ENCODE data around the gene PLN. TPM values are rescaled to one million over a fixed set of nuclear protein-coding genes. Genes with fewer than 3 reads are reported as not detected.
A peak's percentile ranks its signal among the peaks of the same experiment; 100 is the strongest.

Gene PLN
- total and polyA plus RNA-seq, 2 experiments from 2014 or later = not detected

DNA sequence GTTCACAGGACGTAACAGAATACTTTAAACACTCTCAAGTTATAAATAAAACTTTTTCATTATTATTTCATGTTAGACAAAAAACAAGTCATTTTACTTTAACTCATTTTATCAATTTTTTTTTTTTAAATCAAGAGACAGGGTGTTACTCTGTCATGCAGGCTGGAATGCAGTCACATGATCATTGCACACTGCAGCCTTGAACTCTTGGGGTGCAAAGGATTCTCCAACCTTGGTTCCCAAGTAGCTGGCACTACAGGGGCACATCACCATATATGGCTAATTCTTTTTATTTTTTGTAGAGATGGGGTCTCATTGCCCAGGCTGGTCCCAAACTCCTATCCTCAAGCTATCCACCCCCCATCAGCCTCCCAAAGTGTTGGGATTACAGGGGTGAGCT lies 14.2 kb downstream of the PLN start:
- Histone ChIP-seq H3K36me3 (ENCODE audit: low read depth) (peaks cover 6% of the 10 kb centered on the region; the same call in 1 of the 2 replicates), H3K4me1 (ENCODE audit: insufficient read depth) (peaks cover 37% of the 10 kb centered on the region), H2AFZ (no peak overlapping the region), H3K4me2 (ENCODE audit: unreplicated experiment) (no peak overlapping the region), H3K27ac (peak overlapping the region; percentile 73), H3K9me3 (ENCODE audit: low read depth) (no peaks in the 10 kb centered on the region), H3K27me3 (replicated peaks; ENCODE audit: insufficient read depth) (no peaks in the 10 kb centered on the region), H3K9ac (no peak overlapping the region), H3F3A (ENCODE audit: insufficient read depth) (peaks cover 17% of the 10 kb centered on the region; the same call in 1 of the 2 replicates), H3K79me2 (ENCODE audit: insufficient read depth) (peaks cover 92% of the 10 kb centered on the region), H3K9me2 (ENCODE audit: insufficient read depth) (no peaks in the 10 kb centered on the region), H3K4me3 (no peak overlapping the region), H4K20me1 (ENCODE audit: insufficient read depth) (no peaks in the 10 kb centered on the region)
- TF ChIP-seq EZH2 (IDR thresholded peaks at IDR 0.05; ENCODE audit: insufficient read depth, poor library complexity, severe bottlenecking) (no peak), EZH2phosphoT487 (IDR thresholded peaks at IDR 0.05; ENCODE audit: insufficient read depth, low read depth) (no peak)
- in situ Hi-C loops (cut with MboI) = no loop called here
- 96 to 100% methylated on average over 1 of the region's 1 CpG for WGBS, 2 experiments (ENCODE audit: low coverage in 1 of 2, low lambda C conversion rate in 2 of 2, missing lambda C conversion rate in 2 of 2)
- no peak for DNase-seq

DNA sequence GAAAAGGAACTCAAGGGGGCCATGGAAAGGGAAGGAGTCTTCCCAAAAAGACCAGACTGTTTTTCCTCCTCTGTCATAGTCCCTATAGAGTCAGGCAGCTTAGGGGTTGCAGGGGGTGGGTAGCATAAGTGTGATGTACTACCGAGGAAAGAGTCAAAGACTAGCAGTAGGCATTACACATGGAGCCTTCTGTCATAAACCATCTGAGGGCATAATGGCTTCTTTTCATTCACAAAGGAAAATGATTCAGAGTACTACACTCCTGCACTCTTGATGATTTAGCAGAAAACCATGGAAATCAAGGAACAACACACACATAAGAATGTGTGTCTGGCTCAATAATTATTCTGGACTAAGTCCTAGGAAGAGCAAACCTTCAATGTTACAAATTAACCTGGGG lies 14.9 kb downstream of the PLN start:
- no peak for TF ChIP-seq EZH2phosphoT487 (IDR thresholded peaks at IDR 0.05; ENCODE audit: insufficient read depth, low read depth)
- H3K9me3 ChIP-seq (ENCODE audit: low read depth) = no peaks in the 10 kb centered on the region
- peak overlapping the region; percentile 24; the same call in 1 of the 2 replicates for H3K9ac ChIP-seq
- peaks cover 36% of the 10 kb centered on the region for H3K4me1 ChIP-seq (ENCODE audit: insufficient read depth)
- H3K4me3 ChIP-seq = no peak overlapping the region
- peaks cover 17% of the 10 kb centered on the region; the same call in 1 of the 2 replicates for H3F3A ChIP-seq (ENCODE audit: insufficient read depth)
- no peak overlapping the region for H2AFZ ChIP-seq
- peaks cover 92% of the 10 kb centered on the region for H3K79me2 ChIP-seq (ENCODE audit: insufficient read depth)
- in situ Hi-C loops (cut with MboI) = no loop called here
- H3K9me2 ChIP-seq (ENCODE audit: insufficient read depth) = no peaks in the 10 kb centered on the region
- DNase-seq = peak; percentile 85
- 59 to 65% methylated on average over 1 of the region's 1 CpG for WGBS, 2 experiments (ENCODE audit: low coverage in 1 of 2, low lambda C conversion rate in 2 of 2, missing lambda C conversion rate in 2 of 2)
- H3K27ac ChIP-seq = peak overlapping the region; percentile 73
- H3K4me2 ChIP-seq (ENCODE audit: unreplicated experiment) = peak overlapping the region; percentile 4
- peaks cover 6% of the 10 kb centered on the region; the same call in 1 of the 2 replicates for H3K36me3 ChIP-seq (ENCODE audit: low read depth)
- H4K20me1 ChIP-seq (ENCODE audit: insufficient read depth) = no peaks in the 10 kb centered on the region
- no peaks in the 10 kb centered on the region for H3K27me3 ChIP-seq (replicated peaks; ENCODE audit: insufficient read depth)

DNA sequence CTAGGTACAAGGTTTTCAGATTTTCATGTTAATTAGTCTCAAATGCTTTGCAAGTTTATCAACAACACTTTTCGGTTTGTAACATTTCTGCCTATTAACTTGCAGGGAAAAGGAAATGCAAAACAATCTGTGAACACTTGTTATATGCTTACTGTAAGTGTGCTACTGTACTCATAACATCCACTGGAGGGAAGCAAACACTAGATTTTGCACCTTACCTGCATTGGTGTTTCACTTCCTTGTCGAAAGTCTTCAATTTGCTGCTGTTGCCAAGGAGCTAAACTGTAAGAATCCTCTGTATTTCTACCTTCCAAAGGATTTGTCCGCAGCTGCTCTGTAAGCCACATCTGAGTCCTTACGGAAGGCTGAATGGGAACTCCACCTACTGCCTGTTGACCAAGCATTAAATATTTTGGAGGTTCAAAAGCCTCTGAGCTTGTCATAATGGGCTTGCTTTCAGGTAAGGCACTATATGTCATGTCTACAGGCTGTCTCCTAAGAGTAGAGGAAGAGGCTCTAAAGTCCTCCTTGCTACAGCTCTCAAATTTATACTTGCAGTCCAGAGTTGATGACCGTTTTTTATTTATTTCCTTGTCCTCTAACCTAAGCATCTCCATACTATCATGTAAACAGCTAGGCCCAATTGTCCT lies 17.3 kb downstream of the PLN start:
- Histone ChIP-seq H3K79me2 (ENCODE audit: insufficient read depth) (peaks cover 91% of the 10 kb centered on the region), H2AFZ (no peak overlapping the region), H3K27ac (no peak overlapping the region), H3K4me1 (ENCODE audit: insufficient read depth) (peaks cover 20% of the 10 kb centered on the region), H4K20me1 (ENCODE audit: insufficient read depth) (no peaks in the 10 kb centered on the region; the same call in 1 of the 2 replicates), H3K36me3 (ENCODE audit: low read depth) (peaks cover 6% of the 10 kb centered on the region; the same call in 1 of the 2 replicates), H3K4me2 (ENCODE audit: unreplicated experiment) (no peak overlapping the region), H3K9me2 (ENCODE audit: insufficient read depth) (no peaks in the 10 kb centered on the region), H3F3A (ENCODE audit: insufficient read depth) (peaks cover 11% of the 10 kb centered on the region; the same call in 1 of the 2 replicates), H3K9ac (no peak overlapping the region), H3K9me3 (ENCODE audit: low read depth) (no peaks in the 10 kb centered on the region), H3K4me3 (no peak overlapping the region), H3K27me3 (replicated peaks; ENCODE audit: insufficient read depth) (no peaks in the 10 kb centered on the region)
- DNase-seq = no peak
- in situ Hi-C loops (cut with MboI) = no loop called here
- TF ChIP-seq EZH2phosphoT487 (IDR thresholded peaks at IDR 0.05; ENCODE audit: insufficient read depth, low read depth) = no peak
- TF ChIP-seq EZH2 (IDR thresholded peaks at IDR 0.05; ENCODE audit: insufficient read depth, poor library complexity, severe bottlenecking) = no peak
- WGBS, 2 experiments (ENCODE audit: low coverage in 1 of 2, low lambda C conversion rate in 2 of 2, missing lambda C conversion rate in 2 of 2) = 90 to 93% methylated on average over 5 of the region's 5 CpGs

DNA sequence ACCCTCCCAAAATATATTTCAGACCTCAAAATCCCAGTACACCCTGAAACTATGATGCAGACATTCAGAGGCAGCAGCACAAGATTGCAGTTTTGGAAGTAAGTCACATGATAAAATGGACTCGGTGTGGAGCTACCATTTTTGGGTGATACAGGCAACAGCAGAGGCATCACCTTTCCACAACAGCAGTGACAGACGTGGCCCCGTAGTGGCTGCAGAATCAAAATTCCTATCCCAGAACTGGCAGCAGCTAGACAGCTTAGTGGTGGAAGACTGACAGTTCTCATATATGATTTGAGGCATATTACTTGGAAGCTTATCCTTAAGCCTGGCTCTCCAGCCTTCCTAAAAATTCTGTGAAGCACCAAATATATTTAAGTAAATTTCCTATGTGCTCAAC lies 19.9 kb downstream of the PLN start:
- Histone ChIP-seq H2AFZ (no peak overlapping the region), H3K4me2 (ENCODE audit: unreplicated experiment) (no peak overlapping the region), H3K27ac (no peak overlapping the region), H3K4me1 (ENCODE audit: insufficient read depth) (peaks cover 7% of the 10 kb centered on the region), H3K9me2 (ENCODE audit: insufficient read depth) (no peaks in the 10 kb centered on the region), H3K36me3 (ENCODE audit: low read depth) (peaks cover 6% of the 10 kb centered on the region; the same call in 1 of the 2 replicates), H3K4me3 (no peak overlapping the region), H3K27me3 (replicated peaks; ENCODE audit: insufficient read depth) (no peaks in the 10 kb centered on the region), H3K9me3 (ENCODE audit: low read depth) (no peaks in the 10 kb centered on the region), H3K9ac (no peak overlapping the region), H3K79me2 (ENCODE audit: insufficient read depth) (peaks cover 91% of the 10 kb centered on the region), H4K20me1 (ENCODE audit: insufficient read depth) (no peaks in the 10 kb centered on the region; the same call in 1 of the 2 replicates), H3F3A (ENCODE audit: insufficient read depth) (no peaks in the 10 kb centered on the region)
- no peak for DNase-seq
- 92 to 98% methylated on average over 3 of the region's 3 CpGs for WGBS, 2 experiments (ENCODE audit: low coverage in 1 of 2, low lambda C conversion rate in 2 of 2, missing lambda C conversion rate in 2 of 2)
- in situ Hi-C loops (cut with MboI) = no loop called here
- TF ChIP-seq EZH2phosphoT487 (IDR thresholded peaks at IDR 0.05; ENCODE audit: insufficient read depth, low read depth) (no peak), EZH2 (IDR thresholded peaks at IDR 0.05; ENCODE audit: insufficient read depth, poor library complexity, severe bottlenecking) (no peak)
